A549 (cell line): ENCODE measurements around the gene XAB2.

Source experiments
- ATOH8 ChIP-seq: fragments of 250-450 bp; sonication (Bioruptor Pico); IDR thresholded peaks from 2 replicates; pipeline ENCODE4 v1.5.0; 2020; ENCODE audit warnings: low read depth, mild to moderate bottlenecking, moderate library complexity
- CTCF ChIP-seq: fragments of >200 bp; sonication (Bioruptor Twin); formaldehyde crosslinking; IDR thresholded peaks from 3 replicates; pipeline ENCODE4 v1.5.1; 2016
- ELK1 ChIP-seq: fragments of 150-350 bp; IDR thresholded peaks from 2 replicates; pipeline ENCODE4 v1.6.1; 2014; ENCODE audit warnings: low read depth, mild to moderate bottlenecking, low read length
- EP300 ChIP-seq, 2 experiments: fragments of >200 bp; sonication (Bioruptor Twin); formaldehyde crosslinking; IDR thresholded peaks; 2 replicates in 1 of 2; 3 replicates in 1 of 2; pipeline ENCODE4 v1.6.1; 2016 to 2017
- NFE2L2 ChIP-seq: fragments of 150-350 bp; conservative IDR thresholded peaks from 2 replicates; pipeline ENCODE4 v1.6.1; 2014; ENCODE audit warnings: low read length
- PBX3 ChIP-seq: IDR thresholded peaks from 2 replicates; pipeline ENCODE4 v1.6.1; 2012
- POLR2A ChIP-seq: IDR thresholded peaks from 2 replicates; pipeline ENCODE4 v1.6.1; 2012; ENCODE audit warnings: mild to moderate bottlenecking, low read length
- RAD21 ChIP-seq, 2 experiments: fragments of >200 bp in 1 of 2; sonication (Bioruptor Twin) in 1 of 2; formaldehyde crosslinking in 1 of 2; IDR thresholded peaks in 1 of 2; conservative IDR thresholded peaks in 1 of 2; 2 replicates in 1 of 2; 3 replicates in 1 of 2; pipeline ENCODE4 v1.6.1; 2012 to 2018; ENCODE audit warnings: inconsistent platforms in 1 of 2
- REST ChIP-seq: fragments of 200-600 bp; sonication (generic); IDR thresholded peaks from 2 replicates; pipeline ENCODE4 v1.6.1; 2016; ENCODE audit warnings: antibody characterized with exemption, mild to moderate bottlenecking, moderate library complexity
- SREBF2 ChIP-seq: fragments of 450-650 bp; IDR thresholded peaks from 2 replicates; pipeline ENCODE4 v1.6.1; 2014; ENCODE audit warnings: mild to moderate bottlenecking, moderate library complexity
- USF2 ChIP-seq: fragments of 450-650 bp; IDR thresholded peaks from 2 replicates; pipeline ENCODE4 v1.6.1; 2014; ENCODE audit warnings: antibody characterized with exemption
- ZC3H11A ChIP-seq: fragments of 450-650 bp; IDR thresholded peaks from 2 replicates; pipeline ENCODE4 v1.6.1; 2014; ENCODE audit warnings: antibody characterized with exemption, mild to moderate bottlenecking

GRCh38 chr19:7670150-7670783 lies 40.9 kb upstream of the XAB2 start:
- no peak for TF ChIP-seq CTCF
- no peak for TF ChIP-seq ELK1
- no peak for TF ChIP-seq USF2
- TF ChIP-seq RAD21 (conservative IDR thresholded peaks at IDR 0.05 in 1 of 2, IDR thresholded peaks at IDR 0.05 in 1 of 2), result no peak
- TF ChIP-seq ATOH8, result no peak
- TF ChIP-seq ZC3H11A, result no peak
- TF ChIP-seq PBX3, result no peak
- TF ChIP-seq POLR2A, result no peak
- no peak for TF ChIP-seq SREBF2
- no peak for TF ChIP-seq EP300 (IDR thresholded peaks at IDR 0.05)
- TF ChIP-seq NFE2L2, result no peak
- TF ChIP-seq REST, result no peak
